ENCODE results near the gene ZNF560. TPM values are rescaled to one million over a fixed set of nuclear protein-coding genes. Genes with fewer than 3 reads are reported as not detected.

Gene ZNF560
- total RNA-seq, 1 donor from 2014 or later, result 0.83 TPM

DNA sequence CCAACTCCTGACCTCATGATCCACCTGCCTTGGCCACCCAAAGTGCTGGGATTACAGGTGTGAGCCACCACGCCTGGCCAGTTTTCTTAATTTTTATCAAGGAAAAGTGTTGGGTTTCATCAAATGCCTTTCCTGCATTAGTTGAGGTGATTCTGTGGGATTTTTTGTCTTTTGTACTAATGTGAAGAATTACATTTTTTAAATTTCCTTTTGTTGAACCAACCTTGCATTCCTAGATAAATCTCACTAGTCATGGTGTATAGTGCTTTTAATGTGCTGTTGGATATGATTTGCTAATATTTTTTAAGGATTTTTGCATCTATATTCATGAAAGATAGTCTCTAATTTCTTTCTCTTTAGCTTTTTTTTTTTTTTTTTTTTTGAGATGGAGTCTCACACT is 2.4 kb upstream of the ZNF560 start:
- Histone ChIP-seq H3K27me3 (ENCODE audit: low read depth) (no peaks in the 10 kb centered on the region), H3K9me3 (peaks cover 63% of the 10 kb centered on the region), H3K27ac (no peak overlapping the region), H3K4me1 (no peaks in the 10 kb centered on the region), H3K4me3 (no peak overlapping the region), H3K36me3 (no peaks in the 10 kb centered on the region)
- intact Hi-C loops (cut with DNase I), result no loop called here
- DNase-seq (no peak), ATAC-seq (no peak)
- TF ChIP-seq, protein P1, sequence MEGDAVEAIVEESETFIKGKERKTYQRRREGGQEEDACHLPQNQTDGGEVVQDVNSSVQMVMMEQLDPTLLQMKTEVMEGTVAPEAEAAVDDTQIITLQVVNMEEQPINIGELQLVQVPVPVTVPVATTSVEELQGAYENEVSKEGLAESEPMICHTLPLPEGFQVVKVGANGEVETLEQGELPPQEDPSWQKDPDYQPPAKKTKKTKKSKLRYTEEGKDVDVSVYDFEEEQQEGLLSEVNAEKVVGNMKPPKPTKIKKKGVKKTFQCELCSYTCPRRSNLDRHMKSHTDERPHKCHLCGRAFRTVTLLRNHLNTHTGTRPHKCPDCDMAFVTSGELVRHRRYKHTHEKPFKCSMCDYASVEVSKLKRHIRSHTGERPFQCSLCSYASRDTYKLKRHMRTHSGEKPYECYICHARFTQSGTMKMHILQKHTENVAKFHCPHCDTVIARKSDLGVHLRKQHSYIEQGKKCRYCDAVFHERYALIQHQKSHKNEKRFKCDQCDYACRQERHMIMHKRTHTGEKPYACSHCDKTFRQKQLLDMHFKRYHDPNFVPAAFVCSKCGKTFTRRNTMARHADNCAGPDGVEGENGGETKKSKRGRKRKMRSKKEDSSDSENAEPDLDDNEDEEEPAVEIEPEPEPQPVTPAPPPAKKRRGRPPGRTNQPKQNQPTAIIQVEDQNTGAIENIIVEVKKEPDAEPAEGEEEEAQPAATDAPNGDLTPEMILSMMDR (IDR thresholded peaks at IDR 0.05), result no peak

DNA sequence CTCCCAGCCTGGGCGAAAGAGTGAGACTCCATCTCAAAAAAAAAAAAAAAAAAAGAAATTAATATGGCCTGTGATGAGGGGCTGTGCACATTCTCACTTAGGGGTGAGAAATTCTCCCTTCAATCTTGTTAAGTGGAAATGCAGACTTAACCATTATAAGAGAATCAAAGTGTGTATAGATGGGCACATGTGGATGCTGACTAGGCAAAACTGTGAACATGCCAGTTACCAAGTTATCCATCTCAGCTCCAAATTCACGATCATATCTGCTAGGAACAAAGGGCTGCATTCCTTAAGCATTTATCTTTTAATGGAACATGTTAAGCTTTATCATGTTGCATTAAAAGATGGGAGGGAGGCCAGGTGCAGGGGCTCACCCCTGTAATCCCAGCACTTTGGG is 4.3 kb downstream of the ZNF560 start:
- intact Hi-C loops (cut with DNase I), result no loop called here
- ATAC-seq (no peak), DNase-seq (no peak)
- Histone ChIP-seq H3K4me1 (no peaks in the 10 kb centered on the region), H3K27ac (no peak overlapping the region), H3K4me3 (no peak overlapping the region), H3K36me3 (no peaks in the 10 kb centered on the region), H3K9me3 (peaks cover 46% of the 10 kb centered on the region), H3K27me3 (ENCODE audit: low read depth) (no peaks in the 10 kb centered on the region)
- TF ChIP-seq, protein P1 (IDR thresholded peaks at IDR 0.05), result no peak

DNA sequence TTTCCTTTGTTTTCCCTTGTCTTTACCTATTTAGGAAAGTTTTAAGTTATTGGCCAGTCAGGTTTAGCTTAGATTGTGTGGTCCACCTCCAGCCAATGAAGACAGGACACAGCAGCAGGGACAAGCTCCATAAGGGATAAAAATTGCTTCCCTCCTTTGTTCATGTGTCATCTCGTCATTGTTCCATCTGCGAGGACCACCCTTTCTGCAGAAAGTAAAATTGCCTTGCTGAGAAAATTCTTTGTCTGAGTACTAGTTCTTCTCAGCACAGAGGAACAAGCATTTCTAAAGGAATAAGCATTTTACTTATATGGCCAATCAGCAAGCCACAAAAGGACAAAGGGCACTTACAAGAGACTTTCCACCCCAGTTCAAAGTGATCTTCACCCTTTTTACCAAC is 11.4 kb downstream of the ZNF560 start:
- Histone ChIP-seq H3K9me3 (peaks cover 44% of the 10 kb centered on the region), H3K36me3 (no peaks in the 10 kb centered on the region), H3K4me1 (no peaks in the 10 kb centered on the region), H3K27ac (no peak overlapping the region), H3K4me3 (no peak overlapping the region), H3K27me3 (ENCODE audit: low read depth) (no peaks in the 10 kb centered on the region)
- intact Hi-C loops (cut with DNase I), result no loop called here
- TF ChIP-seq, protein P1 (IDR thresholded peaks at IDR 0.05), result no peak
- ATAC-seq (no peak), DNase-seq (no peak)

DNA sequence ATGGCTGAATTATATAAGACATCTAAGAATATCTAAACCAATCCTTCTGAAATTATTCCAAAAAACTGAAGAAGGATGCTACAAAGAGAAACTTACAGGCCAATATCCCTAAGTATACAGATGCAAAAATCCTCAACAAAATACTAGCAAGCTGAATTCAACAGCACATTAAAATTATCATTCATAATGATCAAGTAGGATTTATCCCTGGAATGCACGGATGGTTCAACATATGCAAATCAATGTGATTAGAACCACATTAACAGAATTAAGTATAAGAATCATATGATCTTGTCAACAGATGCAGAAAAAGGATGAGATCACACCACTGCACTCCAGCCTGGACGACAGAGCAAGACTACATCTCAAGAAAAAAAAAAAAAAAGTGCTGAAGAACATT is 13.3 kb downstream of the ZNF560 start:
- H3K9me3 ChIP-seq, result peaks cover 43% of the 10 kb centered on the region

DNA sequence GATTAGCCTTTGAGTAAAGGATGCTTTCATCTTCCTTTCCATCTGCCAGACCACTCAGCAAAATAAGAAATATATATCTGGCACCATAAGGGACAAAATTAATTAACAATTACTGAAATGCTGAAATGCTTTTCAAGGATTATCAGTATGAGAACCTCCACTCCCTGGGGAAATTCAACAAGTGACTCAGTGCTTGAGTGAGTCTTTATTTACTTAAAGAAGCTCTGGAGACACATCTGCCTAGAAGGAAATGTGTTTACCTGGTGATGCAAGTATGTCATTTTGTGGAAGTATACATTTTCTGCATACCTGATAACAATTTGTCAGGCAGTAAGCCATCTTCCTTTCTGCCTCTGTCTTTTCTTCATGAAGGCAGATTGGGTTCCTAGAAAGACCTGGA is 23.4 kb downstream of the ZNF560 start:
- intact Hi-C loops (cut with DNase I), result no loop called here
- H3K27ac ChIP-seq, result no peak overlapping the region
- H3K4me1 ChIP-seq, result no peaks in the 10 kb centered on the region
- H3K27me3 ChIP-seq (ENCODE audit: low read depth), result no peaks in the 10 kb centered on the region
- ATAC-seq (no peak), DNase-seq (no peak)
- peaks cover 36% of the 10 kb centered on the region for H3K9me3 ChIP-seq
- H3K4me3 ChIP-seq, result no peak overlapping the region
- no peaks in the 10 kb centered on the region for H3K36me3 ChIP-seq
- TF ChIP-seq, protein P1 (IDR thresholded peaks at IDR 0.05), result no peak

More for the DNA sequence above, 13.3 kb downstream of the ZNF560 start:
- Histone ChIP-seq H3K4me1 (no peaks in the 10 kb centered on the region), H3K27ac (no peak overlapping the region), H3K36me3 (no peaks in the 10 kb centered on the region), H3K4me3 (no peak overlapping the region), H3K27me3 (ENCODE audit: low read depth) (no peaks in the 10 kb centered on the region)
- TF ChIP-seq, protein P1 (IDR thresholded peaks at IDR 0.05), result no peak
- DNase-seq (no peak), ATAC-seq (no peak)
- intact Hi-C loops (cut with DNase I), result no loop called here

DNA sequence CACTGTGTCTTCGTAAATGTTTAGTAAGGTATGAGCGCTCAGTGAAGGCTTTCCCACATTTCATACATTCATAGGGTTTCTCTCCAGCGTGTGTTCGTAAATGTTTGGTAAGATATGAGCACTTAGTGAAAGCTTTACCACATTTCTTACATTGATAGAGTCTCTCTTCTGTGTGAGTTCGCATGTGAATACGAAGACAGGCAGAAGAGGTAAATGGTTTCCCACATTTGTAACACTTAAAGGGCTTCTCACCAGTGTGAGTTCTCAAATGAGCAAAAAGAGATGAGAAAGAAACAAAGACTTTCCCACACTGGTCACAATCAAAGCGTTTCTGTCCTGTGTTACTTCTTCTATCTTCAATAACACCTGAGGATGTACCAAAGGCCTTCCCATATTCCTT is 31.3 kb downstream of the ZNF560 start:
- Histone ChIP-seq H3K27me3 (ENCODE audit: low read depth) (no peaks in the 10 kb centered on the region), H3K9me3 (peaks cover 79% of the 10 kb centered on the region), H3K27ac (no peak overlapping the region), H3K4me1 (no peaks in the 10 kb centered on the region), H3K36me3 (no peaks in the 10 kb centered on the region), H3K4me3 (no peak overlapping the region)
- TF ChIP-seq, protein P1 (IDR thresholded peaks at IDR 0.05), result no peak
- DNase-seq (no peak), ATAC-seq (no peak)
- intact Hi-C loops (cut with DNase I), result no loop called here

Data from lower lobe of right lung (tissue), 2 donors.